WTC11 (cell line): ENCODE measurements around the gene BUD23. TPM values are rescaled to one million over a fixed set of nuclear protein-coding genes. Genes with fewer than 3 reads are reported as not detected.

Experiments
- ATF6 ChIP-seq: sonication (generic); formaldehyde crosslinking; IDR thresholded peaks from 2 replicates; pipeline ENCODE4 v1.8.1; 2023; ENCODE audit warnings: mild to moderate bottlenecking, missing genetic modification reagents
- CDX4 ChIP-seq: fragments of 250-450 bp; sonication (Bioruptor Pico); IDR thresholded peaks from 2 replicates; pipeline ENCODE4 v1.9.0; 2021; ENCODE audit warnings: moderate library complexity, mild to moderate bottlenecking, inconsistent platforms, borderline replicate concordance
- CREM ChIP-seq: sonication (generic); formaldehyde crosslinking; IDR thresholded peaks from 2 replicates; pipeline ENCODE4 v1.8.1; 2022; ENCODE audit warnings: mild to moderate bottlenecking, missing genetic modification reagents, moderate library complexity
- CTCF ChIP-seq: fragments of 200-600 bp; IDR thresholded peaks from 2 replicates; pipeline ENCODE4 v1.8.0; 2022; ENCODE audit warnings: antibody characterized with exemption
- ELF4 ChIP-seq: sonication (generic); formaldehyde crosslinking; IDR thresholded peaks from 2 replicates; pipeline ENCODE4 v1.8.1; 2022; ENCODE audit warnings: low read depth, mild to moderate bottlenecking, moderate library complexity, missing genetic modification reagents
- GRHL2 ChIP-seq: fragments of 250-450 bp; sonication (Bioruptor Pico); IDR thresholded peaks from 2 replicates; pipeline ENCODE4 v1.8.0; 2022; ENCODE audit warnings: mild to moderate bottlenecking, moderate library complexity; ENCODE audit not compliant: insufficient replicate concordance, severe bottlenecking
- HMGXB4 ChIP-seq: sonication (generic); formaldehyde crosslinking; IDR thresholded peaks from 2 replicates; pipeline ENCODE4 v1.8.1; 2023; ENCODE audit warnings: mild to moderate bottlenecking, moderate library complexity, missing genetic modification reagents
- IRF1 ChIP-seq: sonication (generic); formaldehyde crosslinking; IDR thresholded peaks from 2 replicates; pipeline ENCODE4 v1.8.0; 2023; ENCODE audit warnings: missing genetic modification reagents
- JUN ChIP-seq: sonication (generic); formaldehyde crosslinking; IDR thresholded peaks from 2 replicates; pipeline ENCODE4 v1.8.0; 2023; ENCODE audit warnings: mild to moderate bottlenecking, missing genetic modification reagents
- MYBL2 ChIP-seq: sonication (generic); formaldehyde crosslinking; IDR thresholded peaks from 2 replicates; pipeline ENCODE4 v1.8.1; 2023; ENCODE audit warnings: mild to moderate bottlenecking, moderate library complexity, missing genetic modification reagents
- NFE2L1 ChIP-seq: sonication (generic); formaldehyde crosslinking; IDR thresholded peaks from 2 replicates; pipeline ENCODE4 v1.8.1; 2023; ENCODE audit warnings: missing genetic modification reagents
- NFYB ChIP-seq: sonication (generic); formaldehyde crosslinking; conservative IDR thresholded peaks from 2 replicates; pipeline ENCODE4 v1.8.0; 2022; ENCODE audit warnings: low read depth, missing genetic modification reagents
- PRDM15 ChIP-seq: sonication (generic); formaldehyde crosslinking; IDR thresholded peaks from 2 replicates; pipeline ENCODE4 v1.8.0; 2022; ENCODE audit warnings: missing genetic modification reagents
- RELA ChIP-seq: sonication (generic); formaldehyde crosslinking; IDR thresholded peaks from 2 replicates; pipeline ENCODE4 v1.8.1; 2022; ENCODE audit warnings: missing genetic modification reagents, mild to moderate bottlenecking, borderline replicate concordance
- SMAD3 ChIP-seq: sonication (generic); formaldehyde crosslinking; IDR thresholded peaks from 2 replicates; pipeline ENCODE4 v1.8.0; 2022; ENCODE audit warnings: missing genetic modification reagents, mild to moderate bottlenecking, borderline replicate concordance
- SP1 ChIP-seq: sonication (generic); formaldehyde crosslinking; conservative IDR thresholded peaks from 2 replicates; pipeline ENCODE4 v1.8.1; 2022; ENCODE audit warnings: missing genetic modification reagents
- TEAD1 ChIP-seq: sonication (generic); formaldehyde crosslinking; IDR thresholded peaks from 2 replicates; pipeline ENCODE4 v1.8.0; 2022; ENCODE audit warnings: mild to moderate bottlenecking, missing genetic modification reagents
- ZNF317 ChIP-seq: sonication (generic); formaldehyde crosslinking; IDR thresholded peaks from 2 replicates; pipeline ENCODE4 v1.8.1; 2023; ENCODE audit warnings: low read depth, mild to moderate bottlenecking, moderate library complexity, missing genetic modification reagents, borderline replicate concordance
- ZNF396 ChIP-seq: fragments of 250-450 bp; sonication (Bioruptor Pico); IDR thresholded peaks from 2 replicates; pipeline ENCODE4 v1.8.0; 2021; ENCODE audit warnings: mild to moderate bottlenecking, moderate library complexity, borderline replicate concordance
- ZNF423 ChIP-seq: fragments of 250-450 bp; sonication (Bioruptor Pico); IDR thresholded peaks from 2 replicates; pipeline ENCODE4 v2.1.2; 2022; ENCODE audit warnings: mild to moderate bottlenecking, moderate library complexity
- ZNF532 ChIP-seq: fragments of 250-450 bp; sonication (Bioruptor Pico); IDR thresholded peaks from 2 replicates; pipeline ENCODE4 v1.9.0; 2021; ENCODE audit warnings: mild to moderate bottlenecking, borderline replicate concordance
- total RNA-seq: library from RNA; stranded (reverse); gene quantifications from 3 replicates; pipeline ENCODE4 v1.2.3, GENCODE V29; 2021

Gene BUD23
- total RNA-seq, 1 experiment from 2014 or later, result 91.9 TPM

- TF ChIP-seq ZNF396 (CRISPR knock-in tag), result no peak
- TF ChIP-seq CTCF, result no peak
- no peak for TF ChIP-seq CDX4 (CRISPR knock-in tag)
- no peak for TF ChIP-seq ZNF317 (CRISPR knock-in tag)
- TF ChIP-seq CREM (CRISPR knock-in tag), result peak; percentile 94
- no peak for TF ChIP-seq ELF4 (CRISPR knock-in tag)
- 0 out of 2 replicates have a peak, but pooled peaks have one; percentile 11 for TF ChIP-seq ZNF423 (CRISPR knock-in tag)
- peak; percentile 70; the same call in 1 of the 2 replicates for TF ChIP-seq TEAD1
- peak; percentile 11; the same call in 1 of the 2 replicates for TF ChIP-seq RELA (CRISPR knock-in tag)
- TF ChIP-seq PRDM15 (CRISPR knock-in tag), result no peak
- peak; percentile 61; the same call in 1 of the 2 replicates for TF ChIP-seq HMGXB4
- TF ChIP-seq SMAD3 (CRISPR knock-in tag), result no peak
- TF ChIP-seq GRHL2 (CRISPR knock-in tag), result no peak
- no peak for TF ChIP-seq JUN (CRISPR knock-in tag)
- TF ChIP-seq ATF6 (CRISPR knock-in tag), result no peak
- no peak for TF ChIP-seq NFE2L1 (CRISPR knock-in tag)
- no peak for TF ChIP-seq ZNF532
- TF ChIP-seq IRF1 (CRISPR knock-in tag), result no peak
- TF ChIP-seq MYBL2 (CRISPR knock-in tag), result 0 out of 2 replicates have a peak, but pooled peaks have one; percentile 11
- TF ChIP-seq SP1 (CRISPR knock-in tag), result peak; percentile 88
- TF ChIP-seq NFYB (CRISPR knock-in tag), result peak; percentile 81
These were observed at the start of gene BUD23, which contains the start of gene DNAJC30 (continued) for GRCh38 chr7:73683056-73683787.
